Endothelial cell of umbilical vein (primary cell): Measurements from ENCODE around the gene GPRIN1. TPM values are rescaled to one million over a fixed set of nuclear protein-coding genes. Genes with fewer than 3 reads are reported as not detected.

Source experiments
- BruUV-seq: library from RNA; stranded (reverse); fragments of 400-500 nt; replicated peaks from 2 replicates; lab custom pipeline; 2021; lab: Mats Ljungman, UMichigan
- CTCF ChIA-PET: fragments of 300-600, 350-600 bp; sonication (Branson Sonifier 250); formaldehyde crosslinking; loops from one replicate; lab custom pipeline; 2021; ENCODE audit warnings: antibody characterized with exemption, inconsistent platforms; lab: Charles Lee
- POLR2A ChIA-PET: fragments of 300-600, 350-600 bp; sonication (Branson Sonifier 250); formaldehyde crosslinking; loops from one replicate; lab custom pipeline; 2021; ENCODE audit warnings: antibody characterized with exemption, inconsistent platforms; lab: Charles Lee
- DNase-seq: peaks from one replicate; pipeline ENCODE4 v3.0.0-alpha.2; 2011; ENCODE audit warnings: low read depth, low spot score
- FAIRE-seq: peaks from 2 replicates; lab custom pipeline; 2011; peaks lifted over from hg19 to GRCh38; lab: Jason Lieb, UNC
- H2AFZ ChIP-seq: 2 replicates; pipeline ENCODE4 v1.6.0; 2012; ENCODE audit warnings: low read depth, low read length, control low read depth, inconsistent platforms
- H3K27ac ChIP-seq: 2 replicates; pipeline ENCODE4 v1.5.1; 2011; ENCODE audit warnings: low read depth, mild to moderate bottlenecking, control low read depth, low read length, moderate library complexity; ENCODE audit not compliant: insufficient read depth
- H3K27me3 ChIP-seq, 2 experiments: 2 replicates each; pipeline versions ENCODE4 v1.6.0 to v1.6.1; 2011; ENCODE audit warnings: low read length in 2 of 2, mixed read lengths in 1 of 2; ENCODE audit not compliant: control insufficient read depth in 2 of 2, insufficient read depth in 2 of 2
- H3K36me3 ChIP-seq, 2 experiments: 2 replicates in 1 of 2; 3 replicates in 1 of 2; pipeline ENCODE4 v1.5.1; 2011; ENCODE audit warnings: low read length in 2 of 2, mild to moderate bottlenecking in 1 of 2, moderate library complexity in 1 of 2; ENCODE audit not compliant: control insufficient read depth in 2 of 2, insufficient read depth in 2 of 2; ENCODE audit errors: extremely low read depth in 1 of 2
- H3K4me1 ChIP-seq: 3 replicates; pipeline ENCODE4 v1.5.1; 2011; ENCODE audit warnings: mild to moderate bottlenecking, low read length; ENCODE audit not compliant: control insufficient read depth, insufficient read depth; ENCODE audit errors: extremely low read depth
- H3K4me2 ChIP-seq: 2 replicates; pipeline ENCODE4 v1.6.1; 2011; ENCODE audit warnings: low read length, control low read depth, mixed read lengths; ENCODE audit not compliant: insufficient read depth
- H3K4me3 ChIP-seq, 3 experiments: fragments of 200-600 bp in 1 of 3; sonication (generic), shearing (Covaris generic) in 1 of 3; replicated peaks in 1 of 3; 2 replicates each; pipeline ENCODE4 v1.5.1; 2011 to 2016; ENCODE audit warnings: control low read depth in 3 of 3, low read length in 3 of 3, mild to moderate bottlenecking in 2 of 3, inconsistent platforms in 1 of 3, low read depth in 1 of 3, moderate library complexity in 1 of 3; ENCODE audit not compliant: insufficient read depth in 1 of 3
- H3K79me2 ChIP-seq: 2 replicates; pipeline ENCODE4 v1.6.0; 2012; ENCODE audit warnings: low read length, inconsistent platforms; ENCODE audit not compliant: control insufficient read depth, insufficient read depth
- H3K9ac ChIP-seq: replicated peaks from 2 replicates; pipeline ENCODE3; 2011; ENCODE audit warnings: low read length, control low read depth; ENCODE audit not compliant: insufficient read depth; ENCODE audit errors: extremely low read depth
- H3K9me1 ChIP-seq: replicated peaks from 3 replicates; pipeline ENCODE4 v1.6.0; 2011; ENCODE audit warnings: mild to moderate bottlenecking, low read length; ENCODE audit not compliant: control insufficient read depth, insufficient read depth; ENCODE audit errors: extremely low read depth
- H3K9me3 ChIP-seq: replicated peaks from 2 replicates; pipeline ENCODE4 v1.5.1; 2012; ENCODE audit warnings: low read length, inconsistent platforms; ENCODE audit not compliant: control insufficient read depth, insufficient read depth
- H4K20me1 ChIP-seq: replicated peaks from 2 replicates; pipeline ENCODE3; 2011; ENCODE audit warnings: mild to moderate bottlenecking, low read length; ENCODE audit not compliant: control insufficient read depth, insufficient read depth; ENCODE audit errors: extremely low read depth
- EZH2 ChIP-seq: IDR thresholded peaks from 2 replicates; pipeline ENCODE4 v1.6.1; 2012; ENCODE audit warnings: borderline replicate concordance, low read depth, mild to moderate bottlenecking, moderate library complexity, low read length, inconsistent platforms; ENCODE audit not compliant: severe bottlenecking
- FOS ChIP-seq: IDR thresholded peaks from 2 replicates; pipeline ENCODE4 v1.6.1; 2011; ENCODE audit warnings: mild to moderate bottlenecking, low read length, moderate library complexity, borderline replicate concordance; ENCODE audit not compliant: insufficient read depth
- GATA2 ChIP-seq: IDR thresholded peaks from 2 replicates; pipeline ENCODE4 v1.7.0; 2011; ENCODE audit warnings: low read depth, mild to moderate bottlenecking, moderate library complexity, mixed read lengths, low read length; ENCODE audit not compliant: insufficient read length, insufficient read depth
- JUN ChIP-seq: IDR thresholded peaks from 2 replicates; pipeline ENCODE4 v1.6.1; 2011; ENCODE audit warnings: borderline replicate concordance, low read depth; ENCODE audit not compliant: insufficient read length, insufficient read depth
- MYC ChIP-seq: IDR thresholded peaks from one replicate; pipeline ENCODE4 v1.6.1; 2011; ENCODE audit warnings: mild to moderate bottlenecking, low read depth, low read length
- POLR2A ChIP-seq: IDR thresholded peaks from 2 replicates; pipeline ENCODE4 v1.6.1; 2012; ENCODE audit warnings: low read depth, mild to moderate bottlenecking, control low read depth, low read length
- POLR2AphosphoS5 ChIP-seq: IDR thresholded peaks from 2 replicates; pipeline ENCODE4 v1.6.1; 2012; ENCODE audit warnings: low read depth, mild to moderate bottlenecking, control low read depth, low read length, moderate library complexity; ENCODE audit not compliant: insufficient read depth
- dilution Hi-C: fragments of 300-500 bp; cut with MboI; formaldehyde crosslinking; loops from one replicate; pipeline ENCODE4 v1.15.0; 2019; ENCODE audit warnings: low sequenced_read_pairs; ENCODE audit not compliant: extremely low pct_ligation_motif_present
- intact Hi-C: fragments of 100-400 bp; cut with micrococcal nuclease; formaldehyde crosslinking; loops from one replicate; pipeline ENCODE4 v1.10.0; 2022
- polyA plus RNA-seq, 4 experiments: library from polyadenylated mRNA; depleted of rRNA in 3 of 4; stranded (reverse) in 3 of 4; unstranded in 1 of 4; fragments of >200 nt; gene quantifications; 2 replicates each; pipeline versions ENCODE4 v1.2.1 to v1.2.3, GENCODE V29; 2011 to 2012; ENCODE audit warnings: missing spikeins in 1 of 4
- total RNA-seq: library from RNA; stranded (reverse); gene quantifications from 2 replicates; pipeline ENCODE4 v1.2.3, GENCODE V29; 2021
- TF ChIP-seq, protein P1 (sequence below): IDR thresholded peaks from 2 replicates; pipeline ENCODE4 v1.6.1; 2011; ENCODE audit not compliant: insufficient read depth, insufficient read length
- TF ChIP-seq, protein P2 (sequence below), 2 donors: IDR thresholded peaks; 1 replicate in 1 of 2; 2 replicates in 1 of 2; pipeline ENCODE4 v1.5.1; 2011; ENCODE audit warnings: low read length in 2 of 2, mild to moderate bottlenecking in 2 of 2, moderate library complexity in 2 of 2, control low read depth in 1 of 2, inconsistent platforms in 1 of 2, low read depth in 1 of 2; ENCODE audit not compliant: insufficient read depth in 1 of 2; ENCODE audit errors: extremely low read depth in 1 of 2

GPRIN1 gene
- total and polyA plus RNA-seq, 2 donors (not counting 3 experiments of a cell fraction or from before 2014, with no cell fraction given), result 2.4 to 10.4 TPM

DNA sequence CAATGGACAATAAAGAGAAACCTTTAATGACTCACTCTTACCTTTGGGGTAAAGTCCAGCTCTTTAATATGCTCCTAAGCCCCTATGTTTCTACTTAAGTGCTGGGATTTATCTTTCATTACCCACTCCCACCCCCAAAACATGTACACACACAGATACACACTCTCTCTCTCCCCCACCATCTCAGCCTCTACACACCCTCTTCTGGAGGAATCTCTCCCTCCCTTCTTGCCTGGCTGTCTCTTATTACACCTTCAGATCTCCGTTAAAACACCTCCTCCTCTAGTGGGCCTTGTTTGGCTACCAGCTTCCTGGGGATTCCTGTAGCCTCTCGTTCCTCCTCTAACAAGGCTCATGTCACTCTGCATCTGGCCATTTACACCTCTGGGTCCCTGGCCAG, 6.9 kb downstream of the GPRIN1 start:
- no peaks in the 10 kb centered on the region for H4K20me1 ChIP-seq
- no peak overlapping the region for H3K9ac ChIP-seq
- BruUV-seq, result no TSS peak
- no peak overlapping the region for H3K4me2 ChIP-seq
- no peaks in the 10 kb centered on the region for H3K27me3 ChIP-seq
- CTCF ChIA-PET, result interaction anchor here (1.4 kb wide), 1 partner anchor 28 kb away, joined by 4 read pairs; the partner anchor contains the start of genes EIF4E1B and SNCB
- H3K9me1 ChIP-seq, result no peaks in the 10 kb centered on the region
- no peak overlapping the region for H3K4me3 ChIP-seq
- DNase-seq (no peak), FAIRE-seq (no peak)
- H2AFZ ChIP-seq, result no peak overlapping the region
- dilution Hi-C loops (no loop called here), intact Hi-C loops (no loop called here)
- no peak overlapping the region for H3K27ac ChIP-seq
- POLR2A ChIA-PET, result no interaction called here
- H3K79me2 ChIP-seq, result no peaks in the 10 kb centered on the region
- H3K4me1 ChIP-seq, result no peaks in the 10 kb centered on the region
- no peaks in the 10 kb centered on the region for H3K36me3 ChIP-seq
- TF ChIP-seq MYC, result no peak
- TF ChIP-seq, protein P1, sequence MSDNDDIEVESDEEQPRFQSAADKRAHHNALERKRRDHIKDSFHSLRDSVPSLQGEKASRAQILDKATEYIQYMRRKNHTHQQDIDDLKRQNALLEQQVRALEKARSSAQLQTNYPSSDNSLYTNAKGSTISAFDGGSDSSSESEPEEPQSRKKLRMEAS, result no peak
- TF ChIP-seq, protein P2, sequence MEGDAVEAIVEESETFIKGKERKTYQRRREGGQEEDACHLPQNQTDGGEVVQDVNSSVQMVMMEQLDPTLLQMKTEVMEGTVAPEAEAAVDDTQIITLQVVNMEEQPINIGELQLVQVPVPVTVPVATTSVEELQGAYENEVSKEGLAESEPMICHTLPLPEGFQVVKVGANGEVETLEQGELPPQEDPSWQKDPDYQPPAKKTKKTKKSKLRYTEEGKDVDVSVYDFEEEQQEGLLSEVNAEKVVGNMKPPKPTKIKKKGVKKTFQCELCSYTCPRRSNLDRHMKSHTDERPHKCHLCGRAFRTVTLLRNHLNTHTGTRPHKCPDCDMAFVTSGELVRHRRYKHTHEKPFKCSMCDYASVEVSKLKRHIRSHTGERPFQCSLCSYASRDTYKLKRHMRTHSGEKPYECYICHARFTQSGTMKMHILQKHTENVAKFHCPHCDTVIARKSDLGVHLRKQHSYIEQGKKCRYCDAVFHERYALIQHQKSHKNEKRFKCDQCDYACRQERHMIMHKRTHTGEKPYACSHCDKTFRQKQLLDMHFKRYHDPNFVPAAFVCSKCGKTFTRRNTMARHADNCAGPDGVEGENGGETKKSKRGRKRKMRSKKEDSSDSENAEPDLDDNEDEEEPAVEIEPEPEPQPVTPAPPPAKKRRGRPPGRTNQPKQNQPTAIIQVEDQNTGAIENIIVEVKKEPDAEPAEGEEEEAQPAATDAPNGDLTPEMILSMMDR (IDR thresholded peaks at IDR 0.05; ENCODE audit: extremely low read depth in 1 of 2, insufficient read depth in 1 of 2, low read depth in 1 of 2, low read length in 2 of 2), result no peak
- no peak for TF ChIP-seq JUN
- TF ChIP-seq GATA2, result no peak
- no peak for TF ChIP-seq POLR2A
- no peak for TF ChIP-seq EZH2
- no peak for TF ChIP-seq POLR2AphosphoS5
- TF ChIP-seq FOS, result no peak
- no peaks in the 10 kb centered on the region for H3K9me3 ChIP-seq
